Measurements from ENCODE around the gene EML3. TPM values are rescaled to one million over a fixed set of nuclear protein-coding genes. Genes with fewer than 3 reads are reported as not detected.
"Not testable (repeated sequence)": the region's sequence is repeated elsewhere in the genome, so short reads cannot be mapped to it uniquely, and the experiment has no call there.

EML3 gene
- total and polyA plus RNA-seq, 2 of the 13 experiments (the other 11 are each of a cell fraction or from before 2014, with no cell fraction given), result 10.6 to 12.3 TPM

DNA sequence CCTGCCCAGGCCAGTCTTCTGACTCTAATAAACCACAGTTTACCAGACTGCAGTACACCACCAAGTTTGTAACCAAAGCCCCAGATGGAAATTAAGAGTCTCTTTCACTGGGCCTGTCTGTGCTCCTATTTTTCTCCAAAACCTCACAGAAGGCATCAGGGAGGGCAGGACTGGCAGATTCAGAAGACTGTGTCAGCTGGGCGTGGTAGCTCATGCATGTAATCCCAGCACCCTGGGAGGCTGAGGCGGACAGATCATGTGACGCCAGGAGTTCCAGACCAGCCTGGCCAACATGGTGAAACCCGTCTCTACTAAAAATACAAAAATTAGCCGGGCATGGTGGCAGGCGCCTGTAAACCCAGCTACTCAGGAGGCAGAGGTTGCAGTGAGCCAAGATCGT, 27.2 kb downstream of the EML3 start:
- FAIRE-seq; H3K79me2 ChIP-seq (ENCODE audit: insufficient read depth, low read length); H3K9ac ChIP-seq (ENCODE audit: insufficient read depth, low read depth, low read length); H3K4me2 ChIP-seq (ENCODE audit: low read depth, low read length); ATAC-seq; H3K27me3 ChIP-seq (ENCODE audit: control insufficient read depth in 1 of 2, insufficient read depth in 2 of 2, low read length in 2 of 2); H3K4me3 ChIP-seq (replicated peaks in 1 of 3; ENCODE audit: insufficient read depth in 1 of 3, low read depth in 2 of 3, low read length in 3 of 3); BruUV-seq (replicated peaks); CTCF ChIA-PET (ENCODE audit: low intra/inter-chr PET ratio, low total read pairs); intact Hi-C loops (cut with micrococcal nuclease; ENCODE audit: unreplicated experiment); H2AFZ ChIP-seq (ENCODE audit: low read length); H3K27ac ChIP-seq (ENCODE audit: extremely low read length, insufficient read depth, low read length); in situ Hi-C loops (cut with HindIII; ENCODE audit: extremely low pct_ligation_motif_present, low pct_unique_long_range_greater_than_20kb); DNase-seq (ENCODE audit: low spot score); H4K20me1 ChIP-seq (ENCODE audit: insufficient read depth, low read length); H3K9me3 ChIP-seq (ENCODE audit: low read length): not testable (repeated sequence)
- Histone ChIP-seq H3K36me3 (replicated peaks in 1 of 2; ENCODE audit: control insufficient read depth in 1 of 2, insufficient read depth in 2 of 2, low read length in 2 of 2) (peaks cover 10 to 19% of the 10 kb centered on the region in 2 experiments), H3K4me1 (ENCODE audit: insufficient read depth, low read length) (peaks cover 36% of the 10 kb centered on the region)
- 98% methylated on average over 7 of the region's 7 CpGs for WGBS (ENCODE audit: low lambda C conversion rate)
- POLR2A ChIA-PET, result interaction anchor here (0.9 to 2.3 kb wide), 2 partner anchors 11 to 143 kb away, joined by 3 to 10 read pairs; partner anchors contain the start of genes EEF1G and TTC9C

DNA sequence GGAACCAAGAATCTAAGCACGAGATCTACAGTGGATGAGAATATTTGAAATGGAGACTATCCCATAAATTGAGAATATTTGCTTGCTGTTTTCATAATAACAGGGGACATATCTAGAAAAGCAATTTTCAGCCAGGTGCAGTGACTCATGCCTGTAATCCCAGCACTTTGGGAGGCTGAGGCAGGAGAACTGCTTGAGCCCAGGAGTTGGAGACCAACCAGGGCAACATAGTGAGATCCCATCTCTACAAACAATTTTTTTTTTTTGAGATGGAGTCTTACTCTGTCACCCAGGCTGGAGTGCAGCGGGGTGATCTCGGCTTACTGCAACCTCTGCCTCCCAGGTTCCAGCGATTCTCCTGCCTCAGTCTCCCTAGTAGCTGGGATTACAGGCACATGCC, 30.8 kb downstream of the EML3 start:
- H3K4me1 ChIP-seq (ENCODE audit: insufficient read depth, low read length); FAIRE-seq; H3K9me3 ChIP-seq (ENCODE audit: low read length); CTCF ChIA-PET (ENCODE audit: low intra/inter-chr PET ratio, low total read pairs); H3K9ac ChIP-seq (ENCODE audit: insufficient read depth, low read depth, low read length); ATAC-seq; H2AFZ ChIP-seq (ENCODE audit: low read length); H3K79me2 ChIP-seq (ENCODE audit: insufficient read depth, low read length); intact Hi-C loops (cut with micrococcal nuclease; ENCODE audit: unreplicated experiment); H3K4me3 ChIP-seq (replicated peaks in 1 of 3; ENCODE audit: insufficient read depth in 1 of 3, low read depth in 2 of 3, low read length in 3 of 3); H4K20me1 ChIP-seq (ENCODE audit: insufficient read depth, low read length); H3K4me2 ChIP-seq (ENCODE audit: low read depth, low read length); H3K27me3 ChIP-seq (ENCODE audit: control insufficient read depth in 1 of 2, insufficient read depth in 2 of 2, low read length in 2 of 2); BruUV-seq (replicated peaks); DNase-seq (ENCODE audit: low spot score); in situ Hi-C loops (cut with HindIII; ENCODE audit: extremely low pct_ligation_motif_present, low pct_unique_long_range_greater_than_20kb); H3K27ac ChIP-seq (ENCODE audit: extremely low read length, insufficient read depth, low read length): not testable (repeated sequence)
- H3K36me3 ChIP-seq (replicated peaks in 1 of 2; ENCODE audit: control insufficient read depth in 1 of 2, insufficient read depth in 2 of 2, low read length in 2 of 2), result peaks cover 14 to 33% of the 10 kb centered on the region in 2 experiments
- 95% methylated on average over 4 of the region's 4 CpGs for WGBS (ENCODE audit: low lambda C conversion rate)
- TF ChIP-seq ZNF121 (CRISPR knock-in tag; IDR thresholded peaks at IDR 0.05), result 0 out of 2 replicates have a peak, but pooled peaks have one; percentile 7
- POLR2A ChIA-PET, result interaction anchor here (1.4 to 2.6 kb wide), 2 partner anchors 8 to 10 kb away, joined by 6 to 12 read pairs; partner anchors contain the start of genes EEF1G and TUT1

Data from HepG2 (cell line).